RKO (cell line): ENCODE measurements around the gene SV2C.
A peak's percentile ranks its signal among the peaks of the same experiment; 100 is the strongest.
"Not testable (repeated sequence)": the region's sequence is repeated elsewhere in the genome, so short reads cannot be mapped to it uniquely, and the experiment has no call there.

ENCODE experiments used
- DNase-seq: peaks from one replicate; pipeline ENCODE4 v3.0.0-alpha.2; 2016; ENCODE audit warnings: low spot score

Gene SV2C

DNA sequence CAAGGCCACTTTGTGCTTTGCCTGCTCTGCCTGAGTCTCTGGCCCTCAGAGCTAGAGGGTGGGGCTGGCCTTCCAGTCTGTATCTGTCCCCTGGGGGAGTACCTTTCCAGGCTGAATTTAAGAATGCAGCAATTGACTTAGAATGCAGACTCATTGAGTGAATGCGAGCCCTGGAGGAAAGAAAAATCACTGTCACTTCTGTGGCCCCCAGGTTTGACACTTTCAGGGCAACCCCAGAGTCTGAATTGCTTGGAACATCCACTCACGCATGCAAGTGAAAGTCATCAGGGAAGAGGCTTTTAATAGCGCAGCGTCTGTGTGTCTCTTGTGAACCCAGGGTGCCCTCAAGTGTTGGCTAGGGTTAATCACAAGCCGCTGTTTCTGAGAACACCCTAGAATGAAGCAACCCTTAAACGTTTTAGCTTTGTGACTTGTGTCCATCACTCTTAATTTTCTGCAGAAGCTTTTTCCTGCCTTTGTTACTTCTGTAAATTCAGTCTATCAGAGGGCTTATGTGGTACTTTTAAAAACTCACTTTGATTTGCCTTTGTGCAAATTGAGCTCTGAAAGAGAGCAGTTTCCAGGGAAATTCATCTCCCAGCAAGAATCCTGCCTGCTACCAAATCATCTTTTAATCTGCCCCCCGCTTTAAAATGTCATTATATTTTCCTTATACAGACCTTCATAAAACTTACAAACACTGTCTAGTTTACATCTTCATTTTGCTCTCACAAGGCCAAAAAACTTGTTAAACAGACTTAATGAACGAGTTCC lies 173.1 kb downstream of the SV2C start:
- peak; percentile 79 for DNase-seq

DNA sequence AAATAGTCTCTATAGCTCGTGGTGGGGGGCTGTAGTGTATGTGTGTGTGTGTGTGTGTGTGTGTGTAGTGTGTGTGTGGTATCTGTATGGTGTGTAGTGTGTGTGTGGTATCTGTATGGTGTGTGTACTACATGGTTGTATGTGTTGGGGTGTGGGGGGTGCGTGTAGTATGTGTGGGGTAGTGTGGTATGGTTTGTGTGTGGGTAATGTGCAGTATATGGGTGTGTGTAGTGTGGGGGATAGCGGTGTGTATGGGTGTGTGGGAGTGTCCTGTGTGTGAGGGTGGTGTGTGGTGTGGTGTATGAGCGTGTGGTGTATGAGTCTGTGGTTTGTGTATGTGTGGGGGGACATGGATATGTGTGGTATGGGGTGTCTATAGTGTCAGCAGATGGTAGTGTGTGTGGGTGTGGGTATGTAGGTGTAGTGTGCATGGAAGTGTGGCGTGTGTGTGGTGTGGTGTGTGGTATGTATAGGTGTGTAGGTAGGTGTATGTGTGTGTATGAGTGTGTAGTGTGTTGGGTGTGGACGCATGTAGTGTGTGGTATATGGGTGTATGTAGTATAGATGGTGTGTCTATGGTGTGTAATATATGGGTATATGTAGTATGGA lies 174.1 kb downstream of the SV2C start:
- DNase-seq: no peak

DNA sequence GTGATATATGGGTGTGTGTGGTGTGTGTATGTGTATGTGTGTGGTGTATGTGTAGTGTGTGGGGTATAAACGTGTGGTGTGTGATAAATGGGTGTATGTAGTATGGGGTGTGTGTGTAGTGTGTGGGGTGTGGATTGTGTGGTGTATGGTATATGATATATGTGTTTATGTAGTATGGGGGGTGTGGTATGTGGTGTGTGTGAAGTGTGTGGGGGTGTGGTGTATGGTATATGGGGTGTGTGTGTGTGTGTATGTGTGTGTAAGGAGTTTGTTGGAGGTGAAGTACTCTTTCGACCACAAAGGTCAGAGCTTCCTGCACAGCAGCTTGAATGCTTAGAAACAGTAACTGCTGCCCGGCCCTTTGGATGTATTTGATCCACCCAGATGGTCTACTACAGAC lies 174.7 kb downstream of the SV2C start:
- no peak for DNase-seq

DNA sequence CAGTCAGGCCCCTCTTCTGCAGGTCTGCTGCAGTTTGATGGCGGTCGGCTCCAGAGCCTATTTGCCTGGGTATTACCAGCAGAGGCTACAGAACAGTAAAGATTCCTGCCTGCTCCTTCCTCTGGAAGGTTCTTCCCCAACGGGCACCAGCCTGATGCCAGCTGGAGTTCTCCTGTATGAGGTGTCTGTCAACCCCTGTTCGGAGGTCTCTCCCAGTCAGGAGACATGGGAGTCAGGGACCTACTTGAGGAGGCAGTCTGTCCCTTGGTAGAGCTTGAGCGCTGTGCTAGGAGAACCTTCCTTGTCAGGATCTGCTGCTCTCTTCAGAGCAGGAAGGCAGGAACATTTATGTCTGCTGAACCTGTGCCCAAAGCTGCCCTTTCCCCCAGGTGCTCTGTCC lies 181.5 kb downstream of the SV2C start:
- no peak for DNase-seq

DNA sequence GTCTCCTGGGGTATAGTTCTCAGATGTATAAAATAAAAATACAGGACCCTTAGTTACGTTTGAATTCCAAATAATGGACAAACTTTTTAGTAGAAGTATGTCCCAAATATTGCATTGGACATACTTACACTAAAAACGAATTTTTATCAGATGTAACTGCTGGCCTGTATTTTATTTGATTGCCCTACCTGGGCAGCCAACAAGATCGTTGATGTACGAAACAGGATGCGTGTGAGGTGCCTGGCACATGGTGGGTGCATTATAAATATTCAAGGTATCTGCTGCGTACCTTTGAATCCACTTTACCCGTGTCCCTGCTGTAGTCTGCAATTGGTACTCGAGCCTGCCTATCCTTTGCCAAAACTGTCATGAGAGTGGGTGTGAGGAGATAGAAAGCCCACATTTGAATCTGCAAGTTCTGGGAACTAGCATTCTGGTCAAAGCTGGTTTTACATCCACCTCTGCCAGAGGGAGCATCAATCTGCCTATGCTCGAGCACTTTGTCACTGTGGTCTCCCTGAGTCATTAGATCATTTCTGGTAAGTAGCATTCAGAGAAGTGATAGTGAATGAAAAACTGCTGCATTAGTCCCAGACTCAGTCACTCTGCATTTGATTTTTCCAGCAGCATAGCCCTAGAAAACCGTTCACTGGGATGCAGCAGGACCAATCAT lies 186.2 kb downstream of the SV2C start:
- DNase-seq: no peak

DNA sequence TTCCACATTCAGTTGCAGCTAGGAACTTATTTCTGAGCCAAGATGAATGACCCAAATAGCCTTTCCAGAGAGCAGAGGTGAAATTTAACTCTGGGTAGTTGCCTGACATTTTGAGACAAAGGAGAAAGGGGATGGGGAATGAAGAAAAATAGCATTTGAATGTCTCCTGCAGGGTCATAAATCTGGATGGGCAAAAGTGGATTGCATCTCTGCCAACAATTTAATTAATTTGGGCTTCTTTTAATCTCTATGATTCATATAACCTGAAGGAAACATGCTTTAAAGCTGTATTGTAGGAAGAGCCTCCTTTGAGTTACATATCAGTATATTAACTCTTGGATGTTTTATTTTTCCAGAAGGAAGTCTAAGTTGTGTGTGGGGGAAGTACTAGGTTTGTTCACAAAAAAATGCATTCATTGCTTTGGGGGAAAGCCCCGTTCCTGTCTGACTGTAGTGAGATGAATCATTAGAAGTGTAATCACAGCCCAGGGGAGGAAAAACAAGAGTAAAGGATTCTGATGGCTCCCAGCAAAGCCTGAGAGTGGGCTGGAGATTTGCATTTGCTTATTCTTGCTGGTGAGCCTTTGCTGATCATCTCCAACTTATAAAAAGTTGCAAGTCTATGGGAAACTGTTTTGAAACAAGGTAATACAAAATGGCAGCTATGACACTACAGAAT lies 186.9 kb downstream of the SV2C start:
- DNase-seq: no peak

DNA sequence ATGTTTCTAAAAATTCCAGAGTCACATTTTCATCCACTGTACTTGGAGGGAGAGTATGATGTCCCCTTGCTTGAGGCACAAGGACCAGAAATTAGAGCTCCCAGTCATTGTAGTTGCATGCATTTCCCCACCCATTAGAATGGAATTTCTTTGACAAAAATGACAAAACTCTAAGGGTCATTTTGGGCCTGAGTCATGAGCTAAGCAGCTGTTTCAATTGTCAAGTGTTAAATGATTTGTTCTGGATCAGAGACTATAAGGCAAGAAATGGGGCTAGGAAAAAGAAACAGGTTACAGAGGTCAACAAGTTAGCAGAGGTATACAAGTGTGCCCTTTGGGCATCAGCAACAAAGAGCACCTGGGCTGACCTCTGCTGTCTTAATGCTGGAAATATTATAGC lies 188.7 kb downstream of the SV2C start:
- DNase-seq: no peak

DNA sequence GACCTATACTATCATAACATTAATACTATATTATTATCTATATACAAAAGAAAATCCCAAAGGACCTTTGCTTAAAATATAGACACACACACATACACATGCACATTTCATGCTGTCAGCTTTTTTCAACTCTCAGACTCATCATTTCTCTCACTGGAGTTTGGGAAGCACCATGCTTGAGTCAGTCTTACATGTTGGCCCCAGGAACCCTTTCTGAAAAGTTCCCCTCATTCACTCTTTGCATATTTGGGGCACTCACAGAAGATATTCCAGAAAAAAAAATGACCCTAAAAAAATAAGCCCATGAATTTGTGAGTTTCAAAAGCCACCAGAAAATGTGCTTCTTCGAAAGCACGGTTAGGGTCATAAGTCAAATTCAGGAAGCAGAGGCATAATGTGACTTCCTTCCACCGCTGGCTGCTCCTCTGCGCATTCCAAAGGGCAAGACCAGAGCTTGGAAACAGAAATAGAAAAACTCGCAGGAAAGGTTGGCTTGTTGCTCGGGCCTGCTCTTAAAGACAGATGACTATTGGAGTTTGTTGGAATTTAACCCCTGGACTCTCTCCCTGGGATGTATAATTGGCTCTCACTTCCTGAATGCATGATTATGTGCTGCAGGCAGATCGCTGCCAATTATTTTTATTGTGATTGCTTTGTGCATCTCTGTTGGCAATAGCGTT lies 190.2 kb downstream of the SV2C start:
- DNase-seq: no peak

DNA sequence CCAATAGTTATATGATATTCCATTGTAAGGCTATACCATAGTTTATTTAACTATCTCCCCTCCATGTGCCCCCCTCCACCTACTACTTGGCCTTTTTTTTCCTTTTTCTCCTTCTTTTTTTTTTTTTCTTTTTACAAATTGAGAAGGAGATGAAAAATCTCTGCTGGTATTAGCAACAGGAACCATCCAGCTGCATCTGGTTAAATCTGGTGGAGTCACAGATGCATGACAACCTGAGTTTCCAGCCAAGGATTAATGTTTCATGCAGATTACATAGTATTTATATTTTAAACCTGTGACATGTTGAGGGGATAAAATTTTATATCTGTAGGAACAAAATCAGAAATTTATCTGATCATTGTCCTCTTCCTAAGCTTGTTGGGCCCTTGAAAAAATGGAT lies 191.4 kb downstream of the SV2C start:
- DNase-seq: no peak

DNA sequence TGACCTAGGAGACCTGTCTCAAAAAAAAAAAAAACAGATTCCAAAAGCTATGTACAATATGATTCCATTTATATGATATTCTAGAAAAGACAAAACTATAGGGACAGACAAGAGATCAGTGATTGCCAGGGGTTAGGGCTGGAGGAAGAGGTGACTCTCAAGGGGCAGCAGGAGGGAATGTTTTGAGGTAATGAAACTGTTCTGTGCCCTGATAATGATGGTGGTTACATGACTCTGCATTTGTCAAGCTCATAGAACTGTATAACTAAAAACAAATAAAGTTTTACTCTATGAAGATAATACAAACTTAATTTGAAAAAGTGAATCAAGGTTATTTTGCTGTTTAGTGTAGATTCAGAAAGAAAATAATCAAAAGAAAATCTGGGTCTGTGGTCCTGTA lies 194.6 kb downstream of the SV2C start:
- no peak for DNase-seq

DNA sequence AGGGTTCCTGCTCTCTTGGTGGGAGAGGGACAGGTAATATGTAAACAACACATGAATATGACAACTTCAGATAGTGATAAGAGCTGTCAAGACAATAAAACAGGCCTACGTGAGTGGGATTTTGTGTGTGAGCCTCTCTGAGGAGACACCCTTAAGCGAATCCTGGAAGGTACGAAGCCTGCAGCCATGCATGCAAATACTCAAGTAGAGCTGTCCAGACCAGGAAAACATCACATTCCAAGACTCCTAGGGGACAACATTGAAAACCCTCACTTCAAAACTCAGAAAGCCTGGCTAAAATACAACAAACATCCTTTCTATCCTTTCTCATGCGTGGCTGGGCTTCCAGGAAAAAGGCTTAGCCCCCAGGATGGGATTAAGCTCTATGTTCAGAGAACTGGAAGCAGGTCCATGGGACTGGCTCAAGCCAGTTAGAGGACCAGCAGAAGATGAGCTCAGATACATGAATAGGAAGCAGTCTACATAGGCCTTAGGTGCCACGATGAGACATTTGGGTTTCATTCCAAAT lies 195.1 kb downstream of the SV2C start:
- DNase-seq: no peak

DNA sequence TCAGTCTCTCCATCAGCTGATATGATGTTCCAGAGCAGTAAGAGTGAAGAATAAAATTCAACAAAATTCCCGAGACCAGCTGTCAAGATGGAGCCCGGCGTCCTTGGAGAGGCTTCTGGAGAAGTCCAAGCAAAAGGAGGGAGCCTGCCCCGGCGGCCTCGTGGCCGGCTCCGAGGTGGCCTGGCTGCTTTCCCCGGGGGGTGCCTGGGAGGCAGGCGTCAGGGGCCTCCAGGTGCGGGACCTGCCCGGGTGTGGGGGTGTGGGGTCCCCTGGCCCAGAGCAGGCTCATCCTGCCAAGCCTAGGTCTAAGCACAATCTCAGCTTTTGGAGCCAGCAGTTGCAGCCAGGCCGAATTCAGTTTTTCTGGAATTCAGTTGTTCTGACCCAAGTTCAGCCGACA lies 197.3 kb downstream of the SV2C start:
- DNase-seq: no peak

DNA sequence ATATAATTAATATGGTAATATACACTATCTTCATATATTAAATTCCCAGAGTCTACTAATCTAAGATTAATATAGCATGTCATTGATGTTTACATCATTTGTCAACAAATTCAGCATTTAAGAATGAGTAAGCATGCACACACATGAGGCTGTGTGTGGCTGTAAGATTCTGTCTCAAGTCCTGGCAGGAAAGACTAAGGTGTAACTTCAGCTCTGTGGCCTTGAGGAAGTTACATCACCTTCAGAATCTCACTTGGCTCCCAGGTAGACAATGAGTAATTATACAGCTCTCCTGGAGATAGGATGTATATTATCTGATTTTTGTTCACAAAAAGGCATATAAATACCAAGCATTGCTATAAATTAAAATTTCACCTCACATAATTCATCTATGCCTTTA lies 200.5 kb downstream of the SV2C start:
- DNase-seq: no peak

DNA sequence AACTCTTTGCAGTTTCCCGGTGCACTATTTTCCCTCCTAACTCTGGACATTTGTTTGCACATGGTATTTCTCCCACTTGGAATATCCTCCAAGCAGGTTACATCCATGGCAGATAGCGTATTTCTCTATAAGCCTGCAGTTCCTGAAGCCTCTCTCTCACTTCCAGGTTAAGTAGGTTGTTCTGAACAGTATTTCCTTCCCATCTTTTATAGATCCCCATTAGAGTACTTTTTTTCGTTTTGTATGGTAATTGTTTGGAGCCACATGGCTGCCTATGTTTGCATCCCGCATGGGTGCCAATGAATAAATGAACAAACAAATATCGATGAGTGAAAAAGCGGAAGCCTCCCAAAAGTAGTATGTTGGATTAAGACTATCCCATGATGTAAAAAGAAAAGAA lies 206.5 kb downstream of the SV2C start:
- no peak for DNase-seq

DNA sequence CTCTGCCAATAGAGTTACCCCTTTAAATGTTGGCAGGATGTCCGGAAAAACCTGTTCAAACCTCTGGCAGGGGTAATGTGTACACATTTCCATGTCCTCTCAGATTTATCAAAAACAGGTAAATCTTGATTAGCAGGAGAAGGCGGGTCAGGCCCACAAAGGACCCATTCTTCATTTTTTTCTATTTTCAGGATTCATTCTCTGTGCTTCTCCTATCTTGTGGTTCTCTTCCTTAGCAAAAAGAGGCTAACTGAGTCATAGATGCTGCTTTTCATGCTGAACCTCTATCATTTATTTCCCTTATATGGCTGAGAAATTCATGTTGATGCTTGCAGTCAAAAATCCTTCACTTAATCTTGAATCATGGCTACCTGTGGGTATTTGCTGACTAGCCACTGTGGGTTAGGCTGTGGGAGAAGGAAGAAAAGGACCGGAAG lies 207.2 kb downstream of the SV2C start:
- no peak for DNase-seq

DNA sequence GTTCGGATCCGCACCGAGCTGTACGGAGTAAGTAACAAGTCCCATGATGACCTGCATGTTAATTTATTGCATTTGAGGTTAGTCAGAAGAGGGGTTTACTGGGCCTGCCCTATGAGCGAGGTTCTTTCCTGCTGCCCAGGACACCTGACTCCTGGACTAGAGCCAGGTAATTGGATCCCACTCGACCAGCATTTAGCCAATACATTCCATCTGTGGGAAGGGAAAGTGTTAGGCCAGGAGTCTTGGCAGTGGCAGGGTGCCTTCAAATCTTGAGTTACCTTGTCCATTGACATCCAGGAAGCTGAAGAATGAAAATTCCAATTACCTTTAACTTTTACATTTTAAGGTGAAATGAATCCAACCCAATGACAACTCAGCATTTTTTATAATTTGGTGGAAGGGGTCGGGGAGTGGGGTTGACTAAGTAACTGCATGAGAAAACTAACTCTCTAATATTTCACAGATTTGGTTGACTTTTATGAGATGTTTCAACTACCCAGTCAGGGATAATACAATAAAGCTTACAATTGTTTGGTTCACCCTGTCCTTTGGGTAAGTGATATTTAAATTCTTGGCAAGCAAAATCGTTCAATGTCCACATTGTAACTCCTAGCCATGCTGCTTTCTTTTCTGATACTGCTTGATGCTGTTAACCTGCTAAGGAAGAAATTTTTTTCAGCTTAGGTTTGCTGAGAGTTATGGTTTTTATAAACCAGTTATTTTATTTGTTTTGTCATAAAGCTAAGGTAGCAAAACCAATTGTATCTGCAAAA lies 208.3 kb downstream of the SV2C start:
- DNase-seq: no peak

DNA sequence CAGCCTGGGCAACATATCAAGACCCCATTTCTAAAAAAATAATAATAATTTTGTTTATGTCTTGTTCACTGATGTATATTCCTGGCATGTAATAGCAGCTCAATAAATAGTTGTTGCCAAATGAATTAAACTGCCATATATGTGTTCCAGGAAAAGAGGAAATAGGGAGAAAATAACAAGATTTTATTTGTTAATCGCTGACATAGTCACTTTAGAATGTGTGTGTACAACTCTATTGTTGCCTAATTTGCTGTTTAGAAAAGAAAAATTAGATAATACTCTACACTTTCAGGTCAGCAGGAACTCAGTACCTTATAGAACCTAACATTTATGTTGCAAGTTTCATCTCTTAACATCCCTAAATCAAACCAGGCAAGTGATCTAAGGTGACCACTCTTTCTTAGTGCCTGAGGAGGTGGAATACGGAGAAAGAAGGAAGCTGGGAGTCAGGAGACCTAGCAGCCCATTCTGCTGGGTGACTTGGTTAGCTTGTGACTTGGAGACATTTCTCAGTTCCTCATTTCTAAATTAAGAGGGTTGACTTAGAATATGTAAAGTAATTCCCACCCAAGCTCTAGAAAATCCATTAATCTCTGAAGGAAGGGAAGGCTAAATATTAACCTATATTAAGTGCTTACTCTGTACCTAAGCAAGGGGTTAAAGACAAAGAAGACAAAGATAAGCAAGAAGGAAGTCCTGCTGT lies 209.6 kb downstream of the SV2C start:
- no peak for DNase-seq

DNA sequence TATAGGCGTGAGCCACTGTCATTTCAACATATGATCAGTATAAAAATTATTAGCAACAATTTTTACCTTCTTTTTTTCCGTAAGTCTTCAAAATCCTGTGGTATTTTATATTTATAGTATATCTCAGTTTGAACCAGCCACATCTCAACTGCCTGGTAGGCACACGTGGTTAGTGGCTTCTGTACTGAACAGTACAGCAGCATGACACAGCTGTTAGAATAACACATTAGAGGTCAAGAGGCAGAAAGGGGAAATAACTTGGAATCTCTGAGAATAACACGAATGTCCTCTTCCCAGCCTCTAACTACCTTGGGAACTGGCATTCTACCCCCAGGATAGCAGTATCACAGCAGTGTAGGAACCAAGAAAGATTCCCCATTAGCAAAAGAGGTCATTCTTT lies 211.4 kb downstream of the SV2C start:
- DNase-seq: no peak

DNA sequence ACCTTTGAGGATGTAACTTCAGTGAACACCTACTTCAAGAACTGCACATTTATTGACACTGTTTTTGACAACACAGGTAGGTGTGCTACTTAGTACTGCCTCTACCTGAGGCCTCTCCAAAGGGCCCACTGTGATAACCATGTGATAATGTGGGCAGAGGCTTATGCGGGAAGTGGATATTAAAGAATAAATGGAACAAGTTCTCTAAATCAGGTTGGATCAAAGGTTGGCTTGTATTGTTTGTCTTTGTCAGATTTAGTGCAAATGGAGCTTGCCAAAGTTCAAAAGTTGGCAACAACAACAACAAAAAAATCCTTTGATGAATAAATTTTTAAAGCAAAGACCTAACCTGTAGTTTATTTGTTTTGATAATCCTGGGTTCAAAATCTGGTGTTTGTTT lies 215.7 kb downstream of the SV2C start:
- DNase-seq: no peak

DNA sequence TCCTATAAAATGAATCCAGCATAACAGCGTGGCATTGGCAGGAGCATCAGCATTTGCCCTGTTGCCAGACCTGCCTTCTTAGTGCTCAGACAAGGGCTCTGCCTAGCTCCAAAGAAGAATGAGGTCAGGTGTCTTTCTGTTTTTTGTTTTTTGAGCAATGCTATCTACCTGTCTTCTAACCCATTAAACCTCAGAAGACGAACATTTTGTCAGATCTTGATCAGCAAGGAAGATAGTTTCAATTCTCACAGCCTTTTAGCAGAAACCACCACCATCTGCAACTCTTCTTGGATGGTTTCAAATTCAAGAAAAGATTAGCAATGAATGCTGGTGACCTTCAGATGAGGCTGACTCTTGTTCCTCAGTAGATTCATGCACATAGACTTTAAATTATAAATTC lies 216.4 kb downstream of the SV2C start:
- no peak for DNase-seq

DNA sequence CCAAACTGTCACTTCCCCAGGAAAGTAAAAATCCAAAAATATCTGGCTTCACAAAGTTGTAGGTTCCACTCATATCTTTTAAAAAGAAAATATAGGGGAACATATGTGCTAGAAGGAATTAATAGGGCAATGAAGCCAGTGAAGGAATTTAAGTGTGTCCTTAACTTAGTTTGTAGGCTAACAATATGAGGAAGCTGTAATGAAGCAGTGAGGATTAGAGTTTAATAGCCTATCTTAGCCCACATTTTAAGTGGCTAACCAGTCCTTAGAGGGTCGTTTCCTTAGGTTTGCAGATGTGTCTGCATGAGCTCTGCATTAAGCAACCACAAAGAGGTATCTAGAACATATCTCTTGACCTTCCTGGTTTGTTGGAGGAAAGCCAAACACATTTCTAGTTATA lies 218.7 kb downstream of the SV2C start:
- not testable (repeated sequence) for DNase-seq
